BE2C (cell line): ENCODE measurements around the gene CMTM2.

Experiments
- DNase-seq: peaks from one replicate; pipeline ENCODE4 v3.0.0-alpha.2; 2020
- H3K27me3 ChIP-seq: fragments of 250-450 bp; sonication (Bioruptor Pico); 2 replicates; pipeline ENCODE4 v1.5.1; 2020; ENCODE audit warnings: mild to moderate bottlenecking
- H3K36me3 ChIP-seq: fragments of 250-450 bp; sonication (Bioruptor Pico); 2 replicates; pipeline ENCODE4 v1.5.1; 2020; ENCODE audit warnings: mild to moderate bottlenecking
- H3K4me1 ChIP-seq: fragments of 250-450 bp; sonication (Bioruptor Pico); 2 replicates; pipeline ENCODE4 v1.5.1; 2020
- H3K4me3 ChIP-seq: 2 replicates; pipeline ENCODE4 v1.5.1; 2011; ENCODE audit warnings: low read depth, low read length
- H3K9me3 ChIP-seq: fragments of 250-450 bp; sonication (Bioruptor Pico); 2 replicates; pipeline ENCODE4 v1.5.1; 2020
- TF ChIP-seq, protein P1 (sequence below): IDR thresholded peaks from 2 replicates; pipeline ENCODE4 v1.5.1; 2012; ENCODE audit warnings: mild to moderate bottlenecking, low read depth, low read length

CMTM2 gene

DNA sequence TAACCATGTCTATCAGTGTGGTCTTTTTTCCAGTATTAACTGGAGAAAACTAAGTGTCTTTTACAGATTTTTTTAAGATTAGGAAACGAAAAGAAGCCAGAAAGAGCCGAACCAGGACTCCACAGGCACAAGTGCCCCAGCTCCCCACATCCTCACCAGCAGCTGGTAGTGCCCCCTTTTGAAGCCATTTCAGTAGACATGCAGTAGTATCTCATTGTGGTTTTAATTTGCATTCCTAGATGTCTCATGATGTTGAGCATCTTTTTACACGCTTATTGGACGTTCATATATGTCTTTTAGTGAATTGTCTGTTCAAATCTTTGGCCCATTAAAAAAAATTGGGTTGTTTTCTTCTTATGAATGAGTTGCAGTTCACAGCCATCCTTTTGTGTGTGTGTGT, 20.5 kb downstream of the CMTM2 start:
- H3K4me1 ChIP-seq = no peaks in the 10 kb centered on the region
- no peaks in the 10 kb centered on the region for H3K36me3 ChIP-seq
- DNase-seq = no peak
- H3K4me3 ChIP-seq = no peak overlapping the region
- TF ChIP-seq, protein P1, sequence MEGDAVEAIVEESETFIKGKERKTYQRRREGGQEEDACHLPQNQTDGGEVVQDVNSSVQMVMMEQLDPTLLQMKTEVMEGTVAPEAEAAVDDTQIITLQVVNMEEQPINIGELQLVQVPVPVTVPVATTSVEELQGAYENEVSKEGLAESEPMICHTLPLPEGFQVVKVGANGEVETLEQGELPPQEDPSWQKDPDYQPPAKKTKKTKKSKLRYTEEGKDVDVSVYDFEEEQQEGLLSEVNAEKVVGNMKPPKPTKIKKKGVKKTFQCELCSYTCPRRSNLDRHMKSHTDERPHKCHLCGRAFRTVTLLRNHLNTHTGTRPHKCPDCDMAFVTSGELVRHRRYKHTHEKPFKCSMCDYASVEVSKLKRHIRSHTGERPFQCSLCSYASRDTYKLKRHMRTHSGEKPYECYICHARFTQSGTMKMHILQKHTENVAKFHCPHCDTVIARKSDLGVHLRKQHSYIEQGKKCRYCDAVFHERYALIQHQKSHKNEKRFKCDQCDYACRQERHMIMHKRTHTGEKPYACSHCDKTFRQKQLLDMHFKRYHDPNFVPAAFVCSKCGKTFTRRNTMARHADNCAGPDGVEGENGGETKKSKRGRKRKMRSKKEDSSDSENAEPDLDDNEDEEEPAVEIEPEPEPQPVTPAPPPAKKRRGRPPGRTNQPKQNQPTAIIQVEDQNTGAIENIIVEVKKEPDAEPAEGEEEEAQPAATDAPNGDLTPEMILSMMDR = no peak
- H3K9me3 ChIP-seq = no peaks in the 10 kb centered on the region
- H3K27me3 ChIP-seq = no peaks in the 10 kb centered on the region

DNA sequence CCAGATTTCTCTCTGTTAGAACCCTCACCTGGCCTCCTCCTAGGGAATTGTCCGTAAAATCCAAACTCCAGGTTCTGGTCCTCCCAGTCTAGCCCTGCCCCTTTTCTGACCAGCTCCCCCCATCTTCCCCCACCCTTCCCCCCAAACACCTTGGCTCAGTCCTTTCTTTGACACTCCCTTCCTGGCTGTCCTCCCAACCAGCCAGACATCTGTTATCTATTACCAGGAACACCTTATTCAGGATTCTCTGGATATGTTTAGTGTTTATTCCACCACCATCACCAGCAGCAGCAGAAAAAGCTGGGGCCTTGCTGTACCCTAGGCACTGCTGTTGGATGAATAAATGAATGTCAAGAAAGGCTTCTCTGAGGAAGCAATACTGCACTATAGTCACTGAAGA, 21.2 kb downstream of the CMTM2 start:
- H3K4me3 ChIP-seq = no peak overlapping the region
- no peaks in the 10 kb centered on the region for H3K27me3 ChIP-seq
- H3K4me1 ChIP-seq = no peaks in the 10 kb centered on the region
- DNase-seq = no peak
- H3K9me3 ChIP-seq = no peaks in the 10 kb centered on the region
- TF ChIP-seq, protein P1 = no peak
- no peaks in the 10 kb centered on the region for H3K36me3 ChIP-seq

DNA sequence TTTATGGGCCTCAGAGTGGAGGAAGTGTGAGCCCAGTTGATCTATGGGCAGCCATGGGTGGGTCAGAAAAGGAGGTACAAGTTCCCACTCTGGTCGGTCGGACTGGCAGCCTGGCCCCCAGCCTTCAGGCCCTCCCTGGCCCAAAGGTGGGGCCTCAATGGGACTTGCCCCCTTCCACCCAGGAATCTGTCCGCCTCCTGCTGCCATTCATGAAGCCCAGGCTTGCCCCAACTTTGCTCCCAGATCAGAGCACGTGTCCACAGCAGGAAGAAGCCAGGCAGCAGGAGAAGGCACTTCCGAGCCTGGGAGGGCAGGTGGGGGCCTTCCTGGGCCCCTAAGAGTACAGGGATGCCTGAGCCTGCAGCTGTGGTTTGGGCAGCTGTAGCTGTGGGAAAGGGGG, 22.2 kb downstream of the CMTM2 start:
- Histone ChIP-seq H3K36me3 (no peaks in the 10 kb centered on the region), H3K4me3 (no peak overlapping the region), H3K27me3 (no peaks in the 10 kb centered on the region), H3K9me3 (no peaks in the 10 kb centered on the region), H3K4me1 (no peaks in the 10 kb centered on the region)
- no peak for DNase-seq
- TF ChIP-seq, protein P1 = no peak

DNA sequence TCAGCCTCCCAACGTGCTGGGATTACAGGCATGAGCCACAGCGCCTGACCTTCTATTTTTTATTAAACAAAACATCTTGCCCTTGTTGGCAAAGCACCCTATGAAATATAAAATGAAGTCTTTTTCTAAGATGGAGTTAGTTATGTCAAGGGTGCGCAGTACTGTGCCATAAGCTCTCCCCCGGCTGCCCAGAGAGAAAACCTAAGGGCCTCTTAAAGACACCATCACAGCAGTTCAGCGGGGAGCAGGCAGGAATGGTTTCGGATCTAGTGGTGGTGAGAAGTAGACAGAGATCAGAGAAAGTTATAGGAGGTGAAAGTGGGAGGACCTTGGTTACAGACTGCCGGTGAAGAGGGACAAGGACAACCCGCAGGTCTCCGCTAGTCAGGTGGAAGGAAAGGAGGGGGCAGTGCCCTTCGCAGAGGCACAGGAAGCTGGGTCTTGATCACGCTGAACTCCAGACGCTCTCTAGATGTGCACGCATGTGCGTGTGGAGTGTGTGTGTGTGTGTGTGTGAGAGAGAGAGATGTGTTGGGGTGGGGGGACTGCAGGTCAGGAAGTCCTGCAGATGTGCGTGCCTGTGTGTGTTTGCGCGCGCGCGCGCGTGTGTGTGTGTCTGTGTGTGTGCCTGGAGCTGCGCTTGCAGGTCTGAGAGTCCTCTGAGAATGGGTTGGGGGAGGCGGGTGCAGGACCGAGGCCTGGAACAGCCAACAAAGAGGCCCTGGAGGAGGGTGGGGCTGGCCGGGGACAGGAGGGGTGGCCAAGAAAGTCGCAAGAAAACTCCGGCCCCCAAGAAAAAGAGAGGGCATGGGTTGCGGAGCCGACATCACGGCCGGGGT, 24.5 kb downstream of the CMTM2 start:
- Histone ChIP-seq H3K27me3 (no peaks in the 10 kb centered on the region), H3K4me3 (peak overlapping the region; percentile 77), H3K9me3 (no peaks in the 10 kb centered on the region), H3K36me3 (no peaks in the 10 kb centered on the region; the same call in 1 of the 2 replicates), H3K4me1 (peaks cover 6% of the 10 kb centered on the region; the same call in 1 of the 2 replicates)
- peak; percentile 69 for DNase-seq
- TF ChIP-seq, protein P1 = no peak

DNA sequence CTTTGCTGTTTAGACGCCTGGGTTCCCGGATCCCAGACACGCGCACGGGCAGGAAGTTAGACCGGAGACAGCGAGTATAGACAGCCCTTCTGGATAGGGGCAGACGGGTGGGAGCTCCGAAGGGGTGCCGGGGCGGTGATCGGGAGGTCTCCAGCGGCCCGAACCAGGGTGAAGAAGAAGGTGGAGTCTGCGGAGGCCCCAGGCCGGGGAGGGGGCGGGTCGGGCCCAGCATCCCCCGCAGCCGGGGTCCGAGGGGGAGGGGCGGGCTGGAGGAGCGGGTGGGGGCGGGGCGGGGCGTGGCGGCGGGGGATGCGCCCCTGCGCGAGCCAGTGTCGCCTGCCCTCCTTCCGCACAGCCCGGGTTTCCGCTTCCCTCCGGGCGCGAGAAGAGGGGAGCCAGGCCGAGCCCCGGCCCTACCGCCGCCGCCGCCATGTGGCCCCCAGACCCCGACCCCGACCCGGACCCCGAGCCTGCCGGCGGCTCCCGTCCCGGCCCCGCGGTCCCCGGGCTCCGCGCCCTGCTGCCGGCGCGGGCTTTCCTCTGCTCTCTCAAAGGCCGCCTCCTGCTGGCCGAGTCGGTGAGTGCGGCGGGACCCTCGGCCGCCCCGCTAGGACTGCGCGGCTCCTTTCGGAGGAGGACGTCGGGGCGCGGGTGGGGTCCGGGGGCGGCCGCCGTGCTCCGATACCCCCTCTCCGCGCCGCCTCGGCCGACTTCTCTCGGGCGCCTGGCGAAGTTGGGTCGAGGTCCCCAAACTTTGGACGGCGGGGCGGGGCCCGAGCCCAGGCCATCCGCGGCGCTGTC, 25.3 kb downstream of the CMTM2 start, which contains the start of gene CMTM3:
Gene CMTM3, plus strand, starts transcription at position 329 of the 801 bp plus-strand sequence. Its CDS starts 102 bp downstream, at position 431.
- H3K4me1 ChIP-seq = peaks cover 8% of the 10 kb centered on the region; the same call in 1 of the 2 replicates
- no peaks in the 10 kb centered on the region; the same call in 1 of the 2 replicates for H3K36me3 ChIP-seq
- no peaks in the 10 kb centered on the region for H3K9me3 ChIP-seq
- TF ChIP-seq, protein P1 = peak; percentile 48
- peak within 1 kb of the TSS; percentile 77 for H3K4me3 ChIP-seq
- peak; percentile 82 for DNase-seq
- no peaks in the 10 kb centered on the region for H3K27me3 ChIP-seq
